Loucy (cell line): Measurements from ENCODE around the gene CCND1.

Experiments
- H2AFZ ChIP-seq: fragments of 200-600 bp; sonication (generic); 2 replicates; pipeline ENCODE4 v1.6.0; 2016; ENCODE audit warnings: antibody characterized with exemption, mild to moderate bottlenecking, low read length, moderate library complexity
- H3F3A ChIP-seq: fragments of 200-600 bp; 2 replicates; pipeline ENCODE4 v1.6.0; 2016; ENCODE audit warnings: antibody characterized with exemption, low read depth, mild to moderate bottlenecking
- H3K27me3 ChIP-seq: fragments of 200-600 bp; sonication (generic); 2 replicates; pipeline ENCODE4 v1.6.1; 2014; ENCODE audit warnings: low read length, mild to moderate bottlenecking; ENCODE audit not compliant: insufficient read depth, poor library complexity, severe bottlenecking
- H3K36me3 ChIP-seq: fragments of 200-600 bp; sonication (generic); 2 replicates; pipeline ENCODE4 v1.6.1; 2016; ENCODE audit warnings: low read length; ENCODE audit not compliant: insufficient read depth
- H3K4me1 ChIP-seq: fragments of 200-600 bp; sonication (generic); 2 replicates; pipeline ENCODE4 v1.5.1; 2014; ENCODE audit warnings: low read length, mild to moderate bottlenecking; ENCODE audit not compliant: insufficient read depth, poor library complexity, severe bottlenecking
- H3K4me2 ChIP-seq: fragments of 200-600 bp; sonication (generic); 2 replicates; pipeline ENCODE4 v1.6.0; 2014; ENCODE audit warnings: antibody characterized with exemption, low read length, low read depth, mild to moderate bottlenecking; ENCODE audit not compliant: poor library complexity, severe bottlenecking
- H3K4me3 ChIP-seq: fragments of 200-600 bp; sonication (generic); 2 replicates; pipeline ENCODE4 v1.5.1; 2014; ENCODE audit warnings: low read length, mild to moderate bottlenecking, mixed read lengths; ENCODE audit not compliant: poor library complexity, severe bottlenecking
- H3K79me2 ChIP-seq: fragments of 200-600 bp; sonication (generic); 2 replicates; pipeline ENCODE4 v1.6.1; 2014; ENCODE audit warnings: low read length; ENCODE audit not compliant: insufficient read depth
- H3K9ac ChIP-seq: fragments of 200-600 bp; sonication (generic); 2 replicates; pipeline ENCODE4 v1.6.0; 2014; ENCODE audit warnings: mild to moderate bottlenecking, low read depth, low read length, moderate library complexity; ENCODE audit not compliant: poor library complexity, severe bottlenecking
- H3K9me2 ChIP-seq: fragments of 200-600 bp; sonication (generic); replicated peaks from 2 replicates; pipeline ENCODE4 v1.6.1; 2016; ENCODE audit warnings: low read depth, low read length, mixed read lengths
- H3K9me3 ChIP-seq: fragments of 200-600 bp; sonication (generic); 2 replicates; pipeline ENCODE4 v1.6.1; 2014; ENCODE audit warnings: mild to moderate bottlenecking, antibody characterized with exemption, low read length, low read depth; ENCODE audit not compliant: insufficient read depth
- H4K20me1 ChIP-seq: fragments of 200-600 bp; sonication (generic); 2 replicates; pipeline ENCODE4 v1.6.0; 2014; ENCODE audit warnings: antibody characterized with exemption, low read length, mild to moderate bottlenecking; ENCODE audit not compliant: insufficient read depth, poor library complexity, severe bottlenecking
- CTCF ChIP-seq: fragments of 200-600 bp; sonication (generic); conservative IDR thresholded peaks from 2 replicates; pipeline ENCODE4 v1.5.1; 2014; ENCODE audit warnings: mild to moderate bottlenecking, antibody characterized with exemption, low read length
- EZH2phosphoT487 ChIP-seq: fragments of 200-600 bp; IDR thresholded peaks from 2 replicates; pipeline ENCODE4 v1.6.1; 2018; ENCODE audit warnings: antibody characterized with exemption, mild to moderate bottlenecking, moderate library complexity, borderline replicate concordance

CCND1 gene

GRCh38 chr11:69658626-69659450, 17.9 kb downstream of the CCND1 start:
- TF ChIP-seq CTCF, result no peak
- no peak for TF ChIP-seq EZH2phosphoT487
- H3K4me3 ChIP-seq, result no peak overlapping the region
- H3K9me2 ChIP-seq, result no peaks in the 10 kb centered on the region

GRCh38 chr11:69659591-69659990, 18.6 kb downstream of the CCND1 start:
- H3K4me1 ChIP-seq, result no peaks in the 10 kb centered on the region
- H4K20me1 ChIP-seq, result no peaks in the 10 kb centered on the region
- no peak overlapping the region for H3K4me2 ChIP-seq
- no peak overlapping the region for H3K9ac ChIP-seq
- H2AFZ ChIP-seq, result no peak overlapping the region
- H3K36me3 ChIP-seq, result no peaks in the 10 kb centered on the region
- no peak for TF ChIP-seq EZH2phosphoT487
- TF ChIP-seq CTCF, result no peak
- no peaks in the 10 kb centered on the region for H3K79me2 ChIP-seq
- no peaks in the 10 kb centered on the region for H3K9me2 ChIP-seq
- no peaks in the 10 kb centered on the region for H3K9me3 ChIP-seq
- H3K4me3 ChIP-seq, result no peak overlapping the region
- no peaks in the 10 kb centered on the region for H3K27me3 ChIP-seq
- H3F3A ChIP-seq, result no peaks in the 10 kb centered on the region

More at GRCh38 chr11:69658626-69659450, 17.9 kb downstream of the CCND1 start:
- Histone ChIP-seq H4K20me1 (no peaks in the 10 kb centered on the region), H3K36me3 (no peaks in the 10 kb centered on the region), H3F3A (no peaks in the 10 kb centered on the region), H2AFZ (no peak overlapping the region), H3K4me2 (no peak overlapping the region), H3K9ac (no peak overlapping the region), H3K27me3 (no peaks in the 10 kb centered on the region), H3K79me2 (no peaks in the 10 kb centered on the region), H3K9me3 (no peaks in the 10 kb centered on the region), H3K4me1 (no peaks in the 10 kb centered on the region)

GRCh38 chr11:69660001-69660500, 19.1 kb downstream of the CCND1 start:
- Histone ChIP-seq H4K20me1 (no peaks in the 10 kb centered on the region), H3K27me3 (no peaks in the 10 kb centered on the region)

More at GRCh38 chr11:69660001-69660500, 19.1 kb downstream of the CCND1 start:
- no peaks in the 10 kb centered on the region for H3K36me3 ChIP-seq
- H2AFZ ChIP-seq, result no peak overlapping the region
- no peak overlapping the region for H3K4me2 ChIP-seq
- H3K9ac ChIP-seq, result no peak overlapping the region
- H3K4me1 ChIP-seq, result no peaks in the 10 kb centered on the region
- no peak overlapping the region for H3K4me3 ChIP-seq
- H3K79me2 ChIP-seq, result no peaks in the 10 kb centered on the region
- TF ChIP-seq EZH2phosphoT487 (no peak), CTCF (no peak)
- no peaks in the 10 kb centered on the region for H3K9me2 ChIP-seq
- H3F3A ChIP-seq, result no peaks in the 10 kb centered on the region
- no peaks in the 10 kb centered on the region for H3K9me3 ChIP-seq
